Measurements from ENCODE around the gene FNDC7. TPM values are rescaled to one million over a fixed set of nuclear protein-coding genes. Genes with fewer than 3 reads are reported as not detected.
A peak's percentile ranks its signal among the peaks of the same experiment; 100 is the strongest.

FNDC7 gene
- total and polyA plus RNA-seq, 7 donors: not detected

DNA sequence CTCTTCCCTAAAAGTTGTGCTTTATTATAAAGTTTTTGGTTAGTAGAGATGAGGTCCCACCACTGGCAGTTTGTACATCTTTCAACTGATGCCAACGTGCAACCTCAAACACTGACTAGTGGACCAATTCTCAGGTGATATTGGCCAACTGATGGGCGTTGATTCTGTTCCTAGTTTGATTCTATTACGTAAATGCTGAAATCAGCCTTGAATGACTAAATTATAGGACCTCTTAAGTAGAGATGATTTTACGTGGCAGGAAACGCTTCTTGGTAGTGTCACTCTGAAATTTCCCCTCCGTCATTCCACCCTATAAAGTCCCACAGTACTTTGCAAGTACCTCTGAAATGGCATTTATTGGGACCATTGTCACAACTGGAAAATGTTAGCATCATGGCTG, 8.8 kb upstream of the FNDC7 start:
- Histone ChIP-seq H3K4me3 (no peak overlapping the region), H3K9me3 (no peaks in the 10 kb centered on the region), H3K4me1 (peaks cover 0 to 13% (median 10%) of the 10 kb centered on the region in 4 donors), H3K36me3 (peaks cover 3 to 30% (median 14%) of the 10 kb centered on the region in 4 donors), H3K27ac (no peak overlapping the region), H3K27me3 (no peaks in the 10 kb centered on the region)
- intact Hi-C loops (cut with DNase I): no loop called here
- WGBS, 2 donors: 68 to 69% methylated on average over 6 of the region's 6 CpGs
- TF ChIP-seq EP300 (IDR thresholded peaks at IDR 0.05) (no peak), POLR2A (IDR thresholded peaks at IDR 0.05) (no peak), POLR2AphosphoS5 (IDR thresholded peaks at IDR 0.05) (no peak)
- TF ChIP-seq, protein P1, sequence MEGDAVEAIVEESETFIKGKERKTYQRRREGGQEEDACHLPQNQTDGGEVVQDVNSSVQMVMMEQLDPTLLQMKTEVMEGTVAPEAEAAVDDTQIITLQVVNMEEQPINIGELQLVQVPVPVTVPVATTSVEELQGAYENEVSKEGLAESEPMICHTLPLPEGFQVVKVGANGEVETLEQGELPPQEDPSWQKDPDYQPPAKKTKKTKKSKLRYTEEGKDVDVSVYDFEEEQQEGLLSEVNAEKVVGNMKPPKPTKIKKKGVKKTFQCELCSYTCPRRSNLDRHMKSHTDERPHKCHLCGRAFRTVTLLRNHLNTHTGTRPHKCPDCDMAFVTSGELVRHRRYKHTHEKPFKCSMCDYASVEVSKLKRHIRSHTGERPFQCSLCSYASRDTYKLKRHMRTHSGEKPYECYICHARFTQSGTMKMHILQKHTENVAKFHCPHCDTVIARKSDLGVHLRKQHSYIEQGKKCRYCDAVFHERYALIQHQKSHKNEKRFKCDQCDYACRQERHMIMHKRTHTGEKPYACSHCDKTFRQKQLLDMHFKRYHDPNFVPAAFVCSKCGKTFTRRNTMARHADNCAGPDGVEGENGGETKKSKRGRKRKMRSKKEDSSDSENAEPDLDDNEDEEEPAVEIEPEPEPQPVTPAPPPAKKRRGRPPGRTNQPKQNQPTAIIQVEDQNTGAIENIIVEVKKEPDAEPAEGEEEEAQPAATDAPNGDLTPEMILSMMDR (IDR thresholded peaks at IDR 0.05): no peak
- no peak for DNase-seq

DNA sequence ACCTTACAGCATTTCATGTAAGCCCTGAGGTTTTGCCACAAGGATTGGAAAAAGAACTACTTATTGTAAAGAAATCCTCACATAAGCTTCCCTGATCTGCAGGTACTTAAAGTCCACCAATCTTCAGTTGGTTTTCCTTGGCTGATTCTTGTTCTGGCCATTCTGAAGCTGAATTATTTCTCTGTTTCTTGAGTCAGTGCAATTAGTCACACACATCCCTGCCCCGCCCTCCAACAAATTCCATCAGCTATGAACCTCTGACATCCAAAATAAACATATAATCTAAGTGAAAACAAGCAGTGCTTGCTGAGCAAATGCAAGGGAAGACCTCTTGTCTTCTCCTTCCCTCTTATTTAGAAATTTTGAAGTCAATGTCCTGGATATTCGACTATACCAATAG, 8.2 kb upstream of the FNDC7 start:
- TF ChIP-seq, protein P1 (IDR thresholded peaks at IDR 0.05): no peak
- peak in 1 of 4 donors; percentile 14 for TF ChIP-seq POLR2AphosphoS5 (IDR thresholded peaks at IDR 0.05)
- Histone ChIP-seq H3K27me3 (no peaks in the 10 kb centered on the region), H3K4me1 (peaks cover 0 to 13% (median 10%) of the 10 kb centered on the region in 4 donors), H3K4me3 (no peak overlapping the region), H3K27ac (no peak overlapping the region), H3K36me3 (peaks cover 0 to 24% (median 8%) of the 10 kb centered on the region in 4 donors), H3K9me3 (no peaks in the 10 kb centered on the region)
- DNase-seq: no peak
- WGBS, 2 donors: 26 to 65% methylated on average over 2 of the region's 2 CpGs
- intact Hi-C loops (cut with DNase I): no loop called here

DNA sequence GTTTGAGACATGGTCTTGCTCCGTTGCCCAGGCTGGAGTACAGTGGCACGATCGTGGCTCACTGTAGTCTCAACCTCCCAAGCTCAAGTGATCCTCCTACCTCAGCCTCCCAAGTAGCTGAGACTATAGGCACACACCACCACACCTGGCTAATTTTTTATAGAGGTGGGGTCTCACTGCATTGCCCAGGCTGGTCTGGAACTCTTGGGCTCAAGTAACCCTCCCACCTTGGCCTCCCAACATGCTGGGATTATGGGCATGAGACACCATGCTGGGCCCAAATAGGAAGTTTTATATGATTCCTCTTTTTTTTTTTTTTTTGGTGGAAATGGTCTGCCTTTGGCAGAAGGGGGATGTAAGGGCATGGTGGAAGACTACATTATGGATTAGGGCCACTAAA, 6.1 kb upstream of the FNDC7 start:
- H3K27me3 ChIP-seq: no peaks in the 10 kb centered on the region
- 93 to 98% methylated on average over 3 of the region's 3 CpGs for WGBS, 2 donors
- TF ChIP-seq POLR2AphosphoS5 (IDR thresholded peaks at IDR 0.05) (no peak), POLR2A (IDR thresholded peaks at IDR 0.05) (no peak), EP300 (IDR thresholded peaks at IDR 0.05) (no peak)
- TF ChIP-seq, protein P1 (IDR thresholded peaks at IDR 0.05): no peak
- H3K36me3 ChIP-seq: peaks cover 0 to 4% (median 0%) of the 10 kb centered on the region in 4 donors
- peaks cover 0 to 13% (median 10%) of the 10 kb centered on the region in 4 donors for H3K4me1 ChIP-seq
- no peaks in the 10 kb centered on the region for H3K9me3 ChIP-seq
- intact Hi-C loops (cut with DNase I): no loop called here
- DNase-seq: no peak
- no peak overlapping the region for H3K27ac ChIP-seq
- no peak overlapping the region for H3K4me3 ChIP-seq

DNA sequence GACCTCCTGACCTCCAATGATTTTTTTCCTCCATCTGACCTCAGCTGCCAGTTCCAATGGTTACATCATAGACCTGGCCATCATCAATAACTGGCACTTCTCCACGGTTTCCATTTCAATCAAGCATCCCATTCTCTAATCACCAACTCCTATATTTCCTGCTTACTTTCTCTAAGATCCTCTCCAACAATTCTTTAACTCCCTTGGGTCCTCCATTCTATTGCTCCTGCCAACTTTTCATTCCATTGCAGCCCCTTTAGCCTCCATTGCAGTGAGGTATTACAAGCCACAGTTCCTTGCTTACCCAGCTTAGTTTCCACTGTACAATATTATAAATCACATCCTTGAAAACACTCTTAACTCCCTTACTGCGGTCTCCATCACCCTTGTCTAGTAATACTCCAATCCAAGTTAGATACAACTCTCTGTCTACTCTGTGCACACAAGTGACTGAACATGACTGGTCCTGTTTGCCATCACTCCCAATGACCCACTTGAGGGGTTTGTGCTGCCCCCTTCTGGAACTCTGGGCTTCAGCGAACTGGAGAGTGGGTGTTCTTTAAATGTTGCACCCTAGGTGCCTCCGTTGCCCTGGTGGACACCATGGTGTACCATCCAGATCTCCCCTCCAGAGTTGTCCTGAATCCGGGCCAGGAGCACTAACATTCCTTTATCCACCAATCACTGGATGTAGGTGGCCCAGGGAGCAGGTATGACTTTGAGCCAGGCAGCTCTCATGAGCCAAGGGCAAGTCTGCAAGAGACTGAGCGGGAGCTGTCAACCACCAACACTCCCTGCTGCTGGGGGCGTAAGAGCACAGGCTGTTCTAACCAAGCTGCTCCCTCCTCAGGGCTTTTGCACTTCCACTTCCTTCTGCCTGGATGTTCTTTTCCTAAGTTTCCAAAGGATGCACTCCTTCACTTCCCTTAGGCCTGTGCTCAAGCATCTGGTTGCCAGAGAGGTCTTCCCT, 3.7 kb upstream of the FNDC7 start:
- TF ChIP-seq POLR2AphosphoS5 (IDR thresholded peaks at IDR 0.05): no peak
- TF ChIP-seq EP300 (IDR thresholded peaks at IDR 0.05): no peak
- TF ChIP-seq POLR2A (IDR thresholded peaks at IDR 0.05): no peak
- TF ChIP-seq, protein P1 (IDR thresholded peaks at IDR 0.05): no peak

More for the DNA sequence above, 3.7 kb upstream of the FNDC7 start:
- Histone ChIP-seq H3K4me3 (no peak overlapping the region), H3K4me1 (peaks cover 0 to 13% (median 9%) of the 10 kb centered on the region in 4 donors), H3K36me3 (no peaks in the 10 kb centered on the region), H3K27ac (no peak overlapping the region), H3K27me3 (no peaks in the 10 kb centered on the region), H3K9me3 (no peaks in the 10 kb centered on the region)
- DNase-seq: no peak
- intact Hi-C loops (cut with DNase I): no loop called here
- WGBS, 2 donors: 76 to 83% methylated on average over 7 of the region's 7 CpGs
